GM19035 (cell line): ENCODE results near the gene DIO3.
"Not testable (repeated sequence)": the region's sequence is repeated elsewhere in the genome, so short reads cannot be mapped to it uniquely, and the experiment has no call there.

Experiments used
- ATAC-seq: cut with Tn5 transposase; IDR thresholded peaks from one replicate; pipeline ENCODE4 v1.9.1; 2021; ENCODE audit not compliant: unreplicated experiment

Gene DIO3

GRCh38 chr14:101557811-101558738, 3.2 kb upstream of the DIO3 start:
- no peak for ATAC-seq

- ATAC-seq: no peak
These were observed 2.5 kb upstream of the DIO3 start for GRCh38 chr14:101558739-101559240.

- no peak for ATAC-seq
These were observed 2.1 kb upstream of the DIO3 start for GRCh38 chr14:101559250-101559623.

GRCh38 chr14:101559624-101560533, 1.4 kb upstream of the DIO3 start:
- ATAC-seq: no peak

- no peak for ATAC-seq
These were observed 671 bp upstream of the DIO3 start for GRCh38 chr14:101560534-101561113.

GRCh38 chr14:101561897-101562490, 699 bp downstream of the DIO3 start:
- ATAC-seq: no peak

- no peak for ATAC-seq
These were observed 1.5 kb downstream of the DIO3 start for GRCh38 chr14:101562659-101563351.

- ATAC-seq: no peak
These were observed 2.0 kb downstream of the DIO3 start for GRCh38 chr14:101563352-101563653.

GRCh38 chr14:101563654-101564443, 2.6 kb downstream of the DIO3 start:
- no peak for ATAC-seq

- no peak for ATAC-seq
These were observed 3.1 kb downstream of the DIO3 start for GRCh38 chr14:101564444-101564776.

GRCh38 chr14:101564819-101565698, 3.8 kb downstream of the DIO3 start:
- ATAC-seq: no peak

- no peak for ATAC-seq
These were observed 6.0 kb downstream of the DIO3 start for GRCh38 chr14:101567252-101567651.

- ATAC-seq: no peak
These were observed 9.7 kb downstream of the DIO3 start for GRCh38 chr14:101571004-101571403.

- not testable (repeated sequence) for ATAC-seq
These were observed 11.2 kb downstream of the DIO3 start for GRCh38 chr14:101572526-101572925.

GRCh38 chr14:101573289-101573688, 12.0 kb downstream of the DIO3 start:
- ATAC-seq: no peak

GRCh38 chr14:101575581-101575980, 14.3 kb downstream of the DIO3 start:
- ATAC-seq: no peak

GRCh38 chr14:101577221-101577909, 16.1 kb downstream of the DIO3 start:
- ATAC-seq: no peak

GRCh38 chr14:101578489-101578888, 17.2 kb downstream of the DIO3 start:
- ATAC-seq: no peak
